SK-N-SH (cell line): ENCODE data around the gene AUTS2. TPM values are rescaled to one million over a fixed set of nuclear protein-coding genes. Genes with fewer than 3 reads are reported as not detected.

Source experiments
- CTCF ChIA-PET: fragments of 300-600, 350-600 bp; formaldehyde crosslinking; extraction: SDS; loops from one replicate; lab custom pipeline; 2021; lab: Yijun Ruan, JAX
- POLR2A ChIA-PET: fragments of 350-600 bp; sonication (Branson Sonifier 250); formaldehyde crosslinking; extraction: SDS; loops from one replicate; lab custom pipeline; 2020; ENCODE audit warnings: antibody characterized with exemption, inconsistent platforms; lab: Yijun Ruan, JAX
- DNase-seq: peaks from one replicate; pipeline ENCODE4 v3.0.0; 2012
- H2AFZ ChIP-seq: fragments of 200-600 bp; sonication (generic); 2 replicates; pipeline ENCODE4 v1.8.1; 2016; ENCODE audit warnings: antibody characterized with exemption, mild to moderate bottlenecking, low read depth
- H3F3A ChIP-seq: fragments of 200-600 bp; sonication (generic); replicated peaks from 2 replicates; pipeline ENCODE3; 2016; ENCODE audit warnings: antibody characterized with exemption, mild to moderate bottlenecking; ENCODE audit not compliant: insufficient read depth
- H3K27ac ChIP-seq, 2 experiments: fragments of 200-500 bp in 1 of 2; fragments of 200-600 bp in 1 of 2; sonication (Bioruptor generic) in 1 of 2; sonication (generic), shearing (Covaris generic) in 1 of 2; 2 replicates each; pipeline versions ENCODE4 v1.5.1 to v1.6.1; 2014 to 2016; ENCODE audit warnings: low read depth in 2 of 2, inconsistent platforms in 1 of 2, low read length in 1 of 2, mild to moderate bottlenecking in 1 of 2, mixed read lengths in 1 of 2
- H3K27me3 ChIP-seq: fragments of 200-600 bp; sonication (generic), shearing (Covaris generic); 2 replicates; pipeline ENCODE4 v1.6.1; 2016; ENCODE audit warnings: mixed run types; ENCODE audit not compliant: insufficient read depth
- H3K36me3 ChIP-seq, 2 experiments: fragments of 200-500 bp in 1 of 2; fragments of 200-600 bp in 1 of 2; sonication (Bioruptor generic) in 1 of 2; sonication (generic) in 1 of 2; replicated peaks in 1 of 2; 2 replicates each; pipeline versions ENCODE3 to v1.5.1; 2014 to 2016; ENCODE audit warnings: low read length in 1 of 2, mild to moderate bottlenecking in 1 of 2; ENCODE audit not compliant: insufficient read depth in 2 of 2, control insufficient read depth in 1 of 2
- H3K4me1 ChIP-seq, 2 experiments: fragments of 200-500 bp in 1 of 2; fragments of 200-600 bp in 1 of 2; sonication (Bioruptor generic) in 1 of 2; sonication (generic), shearing (Covaris generic) in 1 of 2; 2 replicates each; pipeline versions ENCODE4 v1.5.1 to v1.6.1; 2014 to 2016; ENCODE audit warnings: low read depth in 1 of 2, low read length in 1 of 2, mixed run types in 1 of 2; ENCODE audit not compliant: insufficient read depth in 2 of 2, control insufficient read depth in 1 of 2
- H3K4me2 ChIP-seq: fragments of 200-600 bp; sonication (generic), shearing (Covaris generic); 2 replicates; pipeline ENCODE4 v1.6.1; 2017; ENCODE audit warnings: mixed run types
- H3K4me3 ChIP-seq, 2 experiments: fragments of 200-500 bp in 1 of 2; fragments of 200-600 bp in 1 of 2; sonication (Bioruptor generic) in 1 of 2; sonication (generic), shearing (Covaris generic) in 1 of 2; 2 replicates each; pipeline versions ENCODE4 v1.5.1 to v1.8.1; 2014 to 2016; ENCODE audit warnings: low read depth in 2 of 2, inconsistent platforms in 1 of 2, low read length in 1 of 2, mild to moderate bottlenecking in 1 of 2, mixed read lengths in 1 of 2, moderate library complexity in 1 of 2
- H3K79me2 ChIP-seq: fragments of 200-600 bp; sonication (generic); 2 replicates; pipeline ENCODE4 v1.8.1; 2017; ENCODE audit warnings: mild to moderate bottlenecking; ENCODE audit not compliant: insufficient read depth
- H3K9ac ChIP-seq: fragments of 200-600 bp; sonication (generic); 2 replicates; pipeline ENCODE4 v1.6.1; 2017; ENCODE audit warnings: mixed run types
- H3K9me2 ChIP-seq: fragments of 200-600 bp; sonication (generic); 2 replicates; pipeline ENCODE4 v1.6.1; 2017; ENCODE audit warnings: mixed run types
- H3K9me3 ChIP-seq: fragments of 200-600 bp; sonication (generic); 2 replicates; pipeline ENCODE4 v1.6.1; 2017; ENCODE audit warnings: mixed run types, mild to moderate bottlenecking, moderate library complexity
- H4K20me1 ChIP-seq: fragments of 200-600 bp; sonication (generic); 2 replicates; pipeline ENCODE4 v1.6.1; 2017; ENCODE audit warnings: mild to moderate bottlenecking, mixed run types; ENCODE audit not compliant: insufficient read depth
- CHD2 ChIP-seq: fragments of 150-350 bp; IDR thresholded peaks from 2 replicates; pipeline ENCODE4 v1.6.1; 2018; ENCODE audit warnings: low read length; ENCODE audit not compliant: partially characterized antibody
- EZH2phosphoT487 ChIP-seq: fragments of 200-600 bp; sonication (generic); IDR thresholded peaks from 2 replicates; pipeline ENCODE4 v1.6.1; 2017; ENCODE audit warnings: low read depth, mixed run types, mild to moderate bottlenecking, antibody characterized with exemption, moderate library complexity, borderline replicate concordance
- FOXM1 ChIP-seq: IDR thresholded peaks from 2 replicates; pipeline ENCODE4 v1.4.0; 2012; ENCODE audit warnings: low read depth, mild to moderate bottlenecking
- GABPA ChIP-seq: IDR thresholded peaks from 2 replicates; pipeline ENCODE4 v1.4.0; 2012; ENCODE audit warnings: low read depth, mild to moderate bottlenecking
- GATA2 ChIP-seq: sonication (generic); formaldehyde crosslinking; IDR thresholded peaks from 2 replicates; pipeline ENCODE4 v1.5.0; 2020; ENCODE audit warnings: mild to moderate bottlenecking, missing genetic modification reagents
- JUND ChIP-seq: IDR thresholded peaks from 2 replicates; pipeline ENCODE4 v1.4.0; 2012
- NFIC ChIP-seq: IDR thresholded peaks from 2 replicates; pipeline ENCODE4 v1.4.0; 2012; ENCODE audit warnings: borderline replicate concordance
- NRF1 ChIP-seq: IDR thresholded peaks from 2 replicates; pipeline ENCODE4 v1.6.1; 2012; ENCODE audit warnings: low read depth, mild to moderate bottlenecking, low read length
- POLR2AphosphoS5 ChIP-seq: IDR thresholded peaks from 2 replicates; pipeline ENCODE4 v1.6.1; 2012; ENCODE audit warnings: low read depth, low read length
- RFX5 ChIP-seq: IDR thresholded peaks from 2 replicates; pipeline ENCODE4 v1.6.1; 2012; ENCODE audit warnings: mild to moderate bottlenecking, improper control_type of control experiment, low read length
- RXRA ChIP-seq: IDR thresholded peaks from 2 replicates; pipeline ENCODE4 v1.4.0; 2012; ENCODE audit warnings: low read depth, mild to moderate bottlenecking, borderline replicate concordance
- SIN3A ChIP-seq: IDR thresholded peaks from 2 replicates; pipeline ENCODE4 v1.6.1; 2012; ENCODE audit warnings: low read depth, mild to moderate bottlenecking, low read length, moderate library complexity, borderline replicate concordance
- SMC3 ChIP-seq: IDR thresholded peaks from 2 replicates; pipeline ENCODE4 v1.6.1; 2012; ENCODE audit warnings: low read depth, low read length, improper control_type of control experiment
- TAF1 ChIP-seq: IDR thresholded peaks from 2 replicates; pipeline ENCODE4 v1.6.1; 2012; ENCODE audit warnings: low read depth, mild to moderate bottlenecking, low read length, moderate library complexity, borderline replicate concordance
- TEAD4 ChIP-seq: IDR thresholded peaks from 2 replicates; pipeline ENCODE4 v1.4.0; 2012; ENCODE audit warnings: mild to moderate bottlenecking, borderline replicate concordance; ENCODE audit not compliant: insufficient read depth
- YY1 ChIP-seq: IDR thresholded peaks from 2 replicates; pipeline ENCODE4 v1.4.0; 2012; ENCODE audit warnings: low read depth, mild to moderate bottlenecking
- WGBS: methylation state at CpG from one replicate; pipeline ENCODE4 v1.1.6; 2017; ENCODE audit warnings: low lambda C conversion rate; 5-methylcytosine and 5-hydroxymethylcytosine counted together
- polyA plus RNA-seq, 3 experiments: library from polyadenylated mRNA; depleted of rRNA; stranded (reverse); fragments of >200 nt; gene quantifications; 2 replicates each; pipeline ENCODE4 v1.2.3, GENCODE V29; 2012
- TF ChIP-seq, protein P1 (sequence below): IDR thresholded peaks from 2 replicates; pipeline ENCODE4 v1.4.0; 2012; ENCODE audit warnings: low read depth
- TF ChIP-seq, protein P2 (sequence below): IDR thresholded peaks from 2 replicates; pipeline ENCODE4 v1.4.0; 2012; ENCODE audit warnings: low read depth, borderline replicate concordance

Gene AUTS2
- polyA plus RNA-seq, 1 of the 3 experiments (the other 2 are of a cell fraction): 15.6 TPM

DNA sequence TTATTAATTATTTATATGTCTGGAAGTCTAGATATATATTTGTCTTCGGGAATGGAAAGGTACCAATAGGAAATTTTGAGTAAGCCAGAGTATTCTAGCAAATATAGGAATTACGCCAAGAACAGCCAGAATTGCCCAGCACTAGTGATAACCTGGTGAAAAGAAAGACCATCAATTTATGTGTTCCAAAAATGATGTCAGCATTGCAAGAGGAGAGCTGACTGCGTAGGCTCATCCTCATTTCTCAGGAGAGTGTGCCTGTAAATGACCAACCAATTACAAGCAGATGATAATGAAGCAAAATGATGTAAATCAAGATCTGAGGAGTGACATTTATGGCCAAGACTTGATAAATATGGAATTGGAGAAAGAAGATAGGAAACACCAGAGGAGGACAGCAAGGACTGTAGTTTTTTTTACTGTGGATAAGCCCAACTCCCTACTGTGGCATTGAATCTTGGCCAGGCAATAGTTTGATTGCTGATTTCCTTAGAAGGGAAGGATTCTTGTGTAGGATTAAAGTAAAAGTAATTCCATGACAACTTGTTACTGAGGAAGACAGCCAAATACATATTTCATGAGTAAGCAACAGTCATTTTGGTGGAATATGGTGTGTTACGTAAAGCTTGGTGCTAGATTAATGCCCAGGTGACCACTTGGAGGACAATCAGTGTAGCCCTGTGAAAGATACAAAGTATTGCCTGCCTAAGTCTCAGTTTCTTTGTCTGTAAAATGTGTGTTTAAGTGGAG, 590.8 kb downstream of the AUTS2 start:
- Histone ChIP-seq H4K20me1 (no peaks in the 10 kb centered on the region), H3K4me3 (no peak overlapping the region), H3K27ac (no peak overlapping the region), H3K36me3 (no peaks in the 10 kb centered on the region), H3K79me2 (no peaks in the 10 kb centered on the region), H3K27me3 (no peaks in the 10 kb centered on the region), H3K9me2 (no peaks in the 10 kb centered on the region), H2AFZ (no peak overlapping the region), H3K4me2 (no peak overlapping the region), H3F3A (no peaks in the 10 kb centered on the region), H3K4me1 (peaks cover 0 to 5% of the 10 kb centered on the region in 2 experiments; a peak in 2 of 4 replicates), H3K9ac (no peak overlapping the region), H3K9me3 (0 out of 2 replicates have a peak, but pooled peaks cover 3% of the 10 kb centered on the region)
- no peak for DNase-seq
- ChIA-PET POLR2A (no interaction called here), CTCF (interaction anchor here (1.3 to 1.7 kb wide), 4 partner anchors 9 to 318 kb away, joined by 3 to 6 read pairs (median 4); no protein-coding TSS in a partner anchor)
- TF ChIP-seq JUND (no peak), NFIC (0 out of 2 replicates have a peak, but pooled peaks have one; percentile 11)
- 75% methylated on average over 4 of the region's 4 CpGs for WGBS

DNA sequence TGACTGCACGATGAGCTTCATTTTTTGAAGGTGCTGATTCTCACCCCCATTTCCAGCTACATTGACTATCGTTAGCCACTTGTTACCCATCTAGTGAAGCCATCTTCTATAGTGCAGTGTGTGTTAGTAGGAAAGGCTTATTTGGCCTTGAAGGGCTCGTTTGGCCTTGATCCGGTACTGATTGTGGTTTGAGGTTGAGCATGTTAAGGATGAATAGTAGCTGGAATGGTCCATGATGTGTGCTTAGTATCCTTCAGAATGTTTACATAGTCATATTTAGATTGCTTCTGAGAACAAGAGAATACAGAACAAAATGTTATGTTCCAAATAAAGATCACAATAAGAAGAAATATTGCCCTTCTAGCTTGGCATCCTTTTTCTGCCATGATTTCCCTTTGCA, 591.5 kb downstream of the AUTS2 start:
- H3K4me1 ChIP-seq: peaks cover 0 to 5% of the 10 kb centered on the region in 2 experiments; a peak in 2 of 4 replicates
- no peaks in the 10 kb centered on the region for H3K36me3 ChIP-seq
- H3K27ac ChIP-seq: no peak overlapping the region
- no peak for DNase-seq
- no peak overlapping the region for H3K4me2 ChIP-seq
- H3K9ac ChIP-seq: no peak overlapping the region
- no peaks in the 10 kb centered on the region for H4K20me1 ChIP-seq
- H3K79me2 ChIP-seq: no peaks in the 10 kb centered on the region
- 79% methylated on average over 4 of the region's 4 CpGs for WGBS
- H3K9me2 ChIP-seq: no peaks in the 10 kb centered on the region
- ChIA-PET CTCF (interaction anchor here (0.9 to 1.7 kb wide), 6 partner anchors 9 to 508 kb away, joined by 3 to 6 read pairs (median 4); no protein-coding TSS in a partner anchor), POLR2A (no interaction called here)
- H3K4me3 ChIP-seq: no peak overlapping the region
- H3K27me3 ChIP-seq: no peaks in the 10 kb centered on the region
- H3F3A ChIP-seq: no peaks in the 10 kb centered on the region
- H2AFZ ChIP-seq: no peak overlapping the region
- 0 out of 2 replicates have a peak, but pooled peaks cover 3% of the 10 kb centered on the region for H3K9me3 ChIP-seq
- no peak for TF ChIP-seq TEAD4
- TF ChIP-seq NRF1: no peak
- TF ChIP-seq YY1: no peak
- TF ChIP-seq EZH2phosphoT487: no peak
- TF ChIP-seq, protein P1, sequence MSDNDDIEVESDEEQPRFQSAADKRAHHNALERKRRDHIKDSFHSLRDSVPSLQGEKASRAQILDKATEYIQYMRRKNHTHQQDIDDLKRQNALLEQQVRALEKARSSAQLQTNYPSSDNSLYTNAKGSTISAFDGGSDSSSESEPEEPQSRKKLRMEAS: no peak
- no peak for TF ChIP-seq POLR2AphosphoS5
- TF ChIP-seq SMC3: no peak
- no peak for TF ChIP-seq RXRA
- no peak for TF ChIP-seq RFX5
- TF ChIP-seq, protein P2, sequence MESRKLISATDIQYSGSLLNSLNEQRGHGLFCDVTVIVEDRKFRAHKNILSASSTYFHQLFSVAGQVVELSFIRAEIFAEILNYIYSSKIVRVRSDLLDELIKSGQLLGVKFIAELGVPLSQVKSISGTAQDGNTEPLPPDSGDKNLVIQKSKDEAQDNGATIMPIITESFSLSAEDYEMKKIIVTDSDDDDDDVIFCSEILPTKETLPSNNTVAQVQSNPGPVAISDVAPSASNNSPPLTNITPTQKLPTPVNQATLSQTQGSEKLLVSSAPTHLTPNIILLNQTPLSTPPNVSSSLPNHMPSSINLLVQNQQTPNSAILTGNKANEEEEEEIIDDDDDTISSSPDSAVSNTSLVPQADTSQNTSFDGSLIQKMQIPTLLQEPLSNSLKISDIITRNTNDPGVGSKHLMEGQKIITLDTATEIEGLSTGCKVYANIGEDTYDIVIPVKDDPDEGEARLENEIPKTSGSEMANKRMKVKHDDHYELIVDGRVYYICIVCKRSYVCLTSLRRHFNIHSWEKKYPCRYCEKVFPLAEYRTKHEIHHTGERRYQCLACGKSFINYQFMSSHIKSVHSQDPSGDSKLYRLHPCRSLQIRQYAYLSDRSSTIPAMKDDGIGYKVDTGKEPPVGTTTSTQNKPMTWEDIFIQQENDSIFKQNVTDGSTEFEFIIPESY: no peak
- TF ChIP-seq FOXM1: no peak
- no peak for TF ChIP-seq GABPA
- no peak for TF ChIP-seq NFIC
- TF ChIP-seq GATA2 (CRISPR knock-in tag): no peak
- TF ChIP-seq CHD2: no peak
- no peak for TF ChIP-seq JUND
- TF ChIP-seq SIN3A: no peak
- no peak for TF ChIP-seq TAF1
